IPS-11a (cell line): ENCODE data around the gene CCNB2.
"Not testable (repeated sequence)": the region's sequence is repeated elsewhere in the genome, so short reads cannot be mapped to it uniquely, and the experiment has no call there.

Source experiments
- H3K4me3 ChIP-seq: one replicate; pipeline ENCODE4 v1.5.1; 2013; ENCODE audit warnings: low read depth, low read length, control low read depth

CCNB2 gene

DNA sequence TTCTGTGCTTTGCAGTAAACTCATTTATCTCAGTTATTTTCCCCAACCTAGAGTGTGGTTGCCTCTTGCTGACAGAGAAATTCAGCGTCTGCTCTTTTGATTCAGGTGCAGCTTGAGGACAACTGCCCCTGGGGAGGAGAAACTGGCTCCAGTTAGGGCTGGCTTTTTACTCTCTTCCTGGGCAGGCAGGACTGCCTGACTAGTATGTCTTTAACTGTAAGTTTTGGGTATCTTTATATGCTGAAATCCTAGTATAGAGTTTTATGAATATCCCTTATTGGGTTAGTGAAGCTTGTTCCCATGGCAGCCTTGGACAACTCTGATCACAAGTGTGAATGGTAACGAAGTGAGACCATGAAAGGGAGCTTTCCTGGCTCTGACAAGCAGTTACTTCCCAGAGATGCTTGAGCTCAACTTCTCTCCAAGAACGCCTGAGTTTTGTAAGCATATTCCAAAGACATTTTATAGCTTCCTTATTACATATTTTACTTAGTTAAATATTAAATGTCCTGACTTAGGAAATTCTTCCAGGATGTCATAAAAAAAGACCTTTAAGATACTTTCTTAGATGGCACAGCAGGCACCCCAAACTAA is 27.1 kb downstream of the CCNB2 start:
- H3K4me3 ChIP-seq: no peak overlapping the region

DNA sequence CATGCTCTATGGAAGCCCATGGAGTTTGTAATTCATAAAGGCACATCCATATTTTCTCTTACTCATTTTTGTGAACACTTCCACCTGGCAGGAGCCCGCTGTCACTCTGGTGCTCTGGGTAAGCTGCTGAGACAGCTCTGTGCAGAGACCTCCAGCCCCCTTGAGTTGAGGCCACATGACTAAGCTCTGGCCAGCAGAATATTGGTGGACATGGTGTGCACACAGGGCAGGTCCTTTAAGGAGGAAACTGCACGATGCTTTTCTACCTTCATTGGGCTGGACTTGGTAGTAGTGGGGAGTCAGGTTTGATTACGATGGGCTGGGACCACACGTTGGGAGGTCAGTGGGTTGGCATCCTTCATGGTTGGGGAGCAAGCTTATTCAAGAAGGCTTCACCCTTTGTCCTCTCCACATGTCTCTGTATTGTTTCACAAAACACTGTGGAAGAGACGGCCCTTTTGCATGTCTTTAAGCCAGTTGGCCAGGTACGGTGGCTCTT is 29.0 kb downstream of the CCNB2 start:
- H3K4me3 ChIP-seq: no peak overlapping the region

DNA sequence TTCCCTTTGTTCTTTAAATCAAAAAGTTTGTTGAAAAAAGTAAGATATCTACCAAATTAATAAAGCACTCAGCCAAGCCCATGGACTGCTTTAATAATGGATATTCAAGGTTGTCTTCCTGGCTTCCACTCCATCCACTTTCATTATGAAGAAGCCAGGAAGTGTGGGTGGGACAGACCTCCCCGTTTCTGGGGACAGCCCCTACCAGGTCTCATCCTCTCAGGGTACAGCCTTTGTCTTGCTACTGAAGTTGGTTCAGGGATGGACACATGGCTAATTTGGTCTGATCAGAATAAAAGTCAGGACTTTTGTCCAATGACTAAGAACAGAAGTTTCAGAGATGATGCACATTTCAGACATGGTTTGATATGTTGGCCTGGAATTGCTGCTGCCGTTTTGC is 32.6 kb downstream of the CCNB2 start:
- H3K4me3 ChIP-seq: no peak overlapping the region

GRCh38 chr15:59138243-59138642 is 33.3 kb downstream of the CCNB2 start:
- no peak overlapping the region for H3K4me3 ChIP-seq

DNA sequence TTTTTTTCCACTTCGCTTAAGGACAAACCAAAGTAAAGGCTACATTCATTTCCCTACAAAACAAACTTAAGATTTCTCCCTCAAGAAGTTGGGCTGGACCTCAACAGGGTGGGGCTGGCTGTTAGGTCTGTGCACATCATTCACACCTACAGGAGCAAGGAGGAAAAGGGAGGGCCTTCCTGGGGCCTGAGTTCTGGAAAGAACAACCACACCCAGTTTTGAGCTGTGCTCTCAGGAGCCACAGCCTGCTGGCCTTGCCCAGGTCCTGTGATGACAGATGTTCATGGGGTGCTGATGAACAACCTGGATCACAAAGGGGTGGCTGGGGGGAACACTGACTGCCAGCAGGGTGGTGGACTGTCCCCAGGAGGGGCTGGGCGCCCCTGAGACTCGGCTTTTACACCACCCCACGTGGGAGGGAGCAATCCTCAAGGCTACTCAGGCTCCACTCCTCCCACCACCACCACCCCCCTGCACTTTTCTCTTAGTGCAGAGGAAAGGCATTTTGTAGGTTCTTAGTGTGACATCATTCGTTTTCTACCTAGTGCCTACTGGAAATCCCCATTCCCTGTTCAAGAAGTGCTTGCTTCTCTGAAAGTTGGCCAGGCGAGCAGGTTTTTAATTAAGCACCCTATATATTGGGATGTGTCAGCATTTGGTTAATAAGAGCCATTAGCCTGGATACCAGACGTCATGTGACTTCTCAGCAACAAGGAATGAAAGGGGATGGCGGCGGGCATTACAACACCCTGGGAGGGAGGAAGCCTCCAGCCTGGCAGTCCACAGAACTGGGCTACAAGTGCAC is 35.7 kb downstream of the CCNB2 start:
- H3K4me3 ChIP-seq: no peak overlapping the region

GRCh38 chr15:59143281-59143680 is 38.3 kb downstream of the CCNB2 start:
- no peak overlapping the region for H3K4me3 ChIP-seq

DNA sequence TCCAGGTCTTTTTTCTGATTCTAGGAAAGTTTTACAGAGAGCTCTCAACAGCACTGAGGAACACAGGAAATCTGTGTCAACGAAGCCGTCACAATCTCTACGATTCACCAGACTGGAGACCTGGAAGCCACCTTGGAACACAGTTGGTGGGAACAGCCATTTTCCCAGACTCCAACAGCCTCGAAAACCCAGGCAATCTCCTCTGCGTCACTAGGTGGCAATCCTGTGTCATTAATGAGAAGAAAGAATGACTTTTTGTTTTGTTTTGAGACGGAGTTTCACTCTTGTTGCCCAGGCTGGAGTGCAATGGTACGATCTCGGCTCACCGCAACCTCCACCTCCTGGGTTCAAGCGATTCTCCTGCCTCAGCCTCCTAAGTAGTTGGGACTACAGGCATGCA is 39.6 kb downstream of the CCNB2 start:
- H3K4me3 ChIP-seq: not testable (repeated sequence)

GRCh38 chr15:59147666-59148065 is 42.7 kb downstream of the CCNB2 start:
- no peak overlapping the region for H3K4me3 ChIP-seq

DNA sequence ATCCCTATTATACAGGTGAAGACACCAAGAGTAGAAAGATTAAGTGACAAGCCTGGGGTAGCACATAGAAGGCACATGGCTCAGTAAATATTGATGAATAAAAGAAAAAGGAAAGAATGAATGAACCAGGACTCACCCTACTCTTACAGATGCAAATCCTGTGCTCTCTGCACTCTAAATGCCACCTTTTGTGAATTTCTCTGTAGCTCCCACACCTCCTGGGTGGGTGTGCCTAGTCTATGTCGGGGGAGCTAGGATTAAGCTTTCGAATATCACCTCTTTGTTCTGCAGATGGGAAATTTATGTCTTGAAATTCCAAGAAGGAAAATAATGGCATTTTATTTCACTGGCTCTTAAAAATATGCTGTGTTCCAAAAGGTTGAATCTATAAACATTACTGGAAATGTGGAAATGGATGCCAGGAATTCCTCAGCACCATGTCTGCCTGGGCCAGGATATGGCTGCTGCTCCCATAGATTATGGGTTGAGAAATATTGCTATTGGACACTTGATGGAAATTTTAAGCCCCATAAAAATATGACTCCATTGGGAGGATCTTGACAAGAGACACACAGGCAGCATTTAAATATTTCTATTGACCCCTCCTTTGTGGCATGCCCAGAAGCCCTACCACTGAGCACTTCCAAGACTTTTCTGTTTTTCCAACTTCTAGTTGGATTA is 43.3 kb downstream of the CCNB2 start:
- no peak overlapping the region for H3K4me3 ChIP-seq

DNA sequence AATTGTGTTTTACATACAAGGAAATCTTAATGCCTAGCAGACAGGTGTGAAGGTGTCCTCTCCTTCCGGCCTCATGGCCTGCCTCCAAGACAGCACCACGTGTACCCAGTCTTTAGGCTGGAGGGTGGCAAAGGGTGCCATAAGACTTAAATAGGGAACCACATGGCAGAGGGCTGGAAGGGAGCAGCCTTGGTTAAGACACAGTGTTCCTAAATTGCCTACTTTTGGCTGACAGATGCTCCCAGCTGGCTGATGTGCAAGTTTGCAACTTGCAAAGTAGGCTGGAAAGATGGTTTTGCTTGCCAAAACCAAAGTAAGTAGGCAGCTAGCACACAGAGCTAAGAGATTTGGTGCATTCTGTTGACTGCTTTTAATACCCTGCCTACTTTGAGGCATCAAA is 45.2 kb downstream of the CCNB2 start:
- H3K4me3 ChIP-seq: no peak overlapping the region

DNA sequence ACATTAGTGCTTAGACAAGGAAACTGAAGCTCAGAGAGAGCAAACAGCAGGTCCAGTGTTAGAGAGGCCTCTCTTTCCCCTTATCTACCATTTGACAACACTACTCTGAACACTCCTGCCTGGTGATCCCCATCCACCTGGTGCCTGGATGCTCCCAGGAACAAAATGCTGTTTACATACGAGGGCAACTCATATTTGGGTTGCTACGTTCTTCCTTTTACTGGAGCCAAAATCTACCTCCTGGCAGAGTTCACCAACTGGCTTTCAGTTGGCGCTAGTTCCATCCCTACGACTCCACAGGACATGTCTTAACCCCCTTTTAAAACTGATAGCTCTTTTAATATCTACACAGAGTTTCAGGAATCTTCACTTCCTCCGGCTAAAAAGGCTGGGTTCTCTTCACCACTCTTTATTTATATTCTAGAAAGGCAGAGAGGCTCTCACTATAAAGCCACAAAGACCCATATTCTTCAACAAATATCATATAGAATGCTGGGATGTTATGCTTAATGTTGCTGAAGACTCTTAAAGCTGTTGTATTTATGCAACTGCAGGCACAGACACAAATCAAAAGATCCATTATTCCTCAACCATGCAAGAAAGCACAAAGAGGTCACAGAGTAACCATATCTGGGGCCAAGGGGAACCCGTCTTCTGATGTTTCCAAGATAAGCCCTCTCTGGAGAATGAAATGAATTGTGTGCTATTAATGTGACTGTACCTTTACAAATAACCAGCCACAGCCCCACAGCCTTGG is 47.9 kb downstream of the CCNB2 start:
- no peak overlapping the region for H3K4me3 ChIP-seq

GRCh38 chr15:59153466-59153865 is 48.5 kb downstream of the CCNB2 start:
- H3K4me3 ChIP-seq: no peak overlapping the region

- H3K4me3 ChIP-seq: no peak overlapping the region
Measured at GRCh38 chr15:59154243-59154642, 49.3 kb downstream of the CCNB2 start.

GRCh38 chr15:59155431-59155830 is 50.5 kb downstream of the CCNB2 start:
- H3K4me3 ChIP-seq: no peak overlapping the region

DNA sequence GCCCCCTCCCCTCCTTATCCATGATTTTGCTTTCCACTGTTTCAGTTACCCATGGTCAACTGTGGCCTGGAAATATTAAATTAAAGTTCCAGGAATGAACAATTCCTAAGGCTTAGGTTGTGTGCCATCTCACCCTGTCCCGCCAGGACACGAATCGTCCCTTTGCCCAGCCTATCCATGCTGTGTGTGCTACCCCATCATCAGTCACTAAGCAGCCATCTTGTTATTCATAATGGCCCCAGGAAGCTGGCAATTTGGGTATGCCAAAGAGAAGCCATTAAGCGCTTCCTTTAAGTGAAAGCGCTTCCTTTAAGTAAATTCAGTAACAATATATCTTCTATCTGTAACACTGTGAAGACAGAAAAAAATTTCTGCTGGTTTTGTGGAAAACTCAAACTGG is 52.5 kb downstream of the CCNB2 start:
- H3K4me3 ChIP-seq: no peak overlapping the region

DNA sequence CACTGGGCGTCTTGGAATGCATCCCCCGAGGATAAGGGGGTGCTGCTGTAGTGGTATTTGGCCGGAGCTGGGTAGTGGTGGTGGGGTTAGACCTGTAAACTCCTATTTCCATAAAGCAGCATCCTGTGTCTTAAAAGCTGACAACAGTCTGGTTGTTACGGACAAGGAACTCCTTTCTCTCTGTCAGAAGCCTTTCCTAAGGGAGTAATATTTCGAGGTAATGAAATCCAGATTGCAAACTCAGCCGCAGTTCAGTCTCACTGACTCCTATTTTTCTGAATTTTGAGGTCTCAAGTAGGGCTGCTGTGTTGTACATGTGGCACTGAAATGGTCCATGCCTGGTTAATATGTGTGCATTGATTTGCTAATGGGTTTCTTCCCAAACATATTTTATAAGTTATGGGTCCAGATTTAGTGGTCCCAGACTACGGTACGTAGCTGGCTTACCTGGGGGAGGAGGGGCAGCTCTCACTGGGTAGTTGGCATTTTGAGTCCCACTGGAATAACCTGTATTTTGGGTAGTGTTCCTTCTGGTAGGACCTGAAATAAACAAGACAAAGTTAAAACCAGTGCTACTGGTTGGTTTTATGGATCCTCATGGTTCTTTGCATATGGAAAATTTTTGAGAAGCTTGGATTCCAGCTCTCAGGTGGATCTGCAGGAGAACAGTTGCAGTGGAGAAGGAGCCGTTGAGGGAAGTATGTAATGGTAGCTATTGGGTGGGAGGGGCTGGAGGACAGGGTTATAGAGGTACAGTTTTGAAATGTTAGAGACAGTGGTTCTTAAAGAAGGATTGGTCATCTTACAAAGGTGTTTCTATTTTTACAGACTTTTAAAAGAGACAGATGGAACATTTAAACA is 53.1 kb downstream of the CCNB2 start:
- H3K4me3 ChIP-seq: no peak overlapping the region

GRCh38 chr15:59158701-59159034 is 53.7 kb downstream of the CCNB2 start:
- H3K4me3 ChIP-seq: no peak overlapping the region

DNA sequence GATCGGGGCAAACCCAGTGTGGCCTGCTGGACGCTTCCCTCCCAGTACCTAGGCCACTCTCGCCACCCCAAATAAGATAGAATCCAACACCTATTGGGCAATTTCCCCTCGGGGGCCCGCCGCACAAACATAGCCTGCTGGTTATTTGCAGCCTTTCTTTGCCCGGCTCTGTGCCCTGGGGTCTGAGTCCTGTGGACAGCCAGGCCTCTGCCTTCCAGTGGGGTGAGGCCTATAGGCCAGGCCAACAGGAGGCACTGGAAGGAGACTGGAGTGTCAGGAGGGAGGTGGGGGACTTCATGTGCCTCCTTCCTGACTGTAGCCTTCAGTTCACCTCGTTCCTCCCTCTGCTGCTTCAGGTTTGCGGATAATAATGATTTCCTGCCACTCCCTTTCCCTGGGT is 54.3 kb downstream of the CCNB2 start:
- H3K4me3 ChIP-seq: no peak overlapping the region

DNA sequence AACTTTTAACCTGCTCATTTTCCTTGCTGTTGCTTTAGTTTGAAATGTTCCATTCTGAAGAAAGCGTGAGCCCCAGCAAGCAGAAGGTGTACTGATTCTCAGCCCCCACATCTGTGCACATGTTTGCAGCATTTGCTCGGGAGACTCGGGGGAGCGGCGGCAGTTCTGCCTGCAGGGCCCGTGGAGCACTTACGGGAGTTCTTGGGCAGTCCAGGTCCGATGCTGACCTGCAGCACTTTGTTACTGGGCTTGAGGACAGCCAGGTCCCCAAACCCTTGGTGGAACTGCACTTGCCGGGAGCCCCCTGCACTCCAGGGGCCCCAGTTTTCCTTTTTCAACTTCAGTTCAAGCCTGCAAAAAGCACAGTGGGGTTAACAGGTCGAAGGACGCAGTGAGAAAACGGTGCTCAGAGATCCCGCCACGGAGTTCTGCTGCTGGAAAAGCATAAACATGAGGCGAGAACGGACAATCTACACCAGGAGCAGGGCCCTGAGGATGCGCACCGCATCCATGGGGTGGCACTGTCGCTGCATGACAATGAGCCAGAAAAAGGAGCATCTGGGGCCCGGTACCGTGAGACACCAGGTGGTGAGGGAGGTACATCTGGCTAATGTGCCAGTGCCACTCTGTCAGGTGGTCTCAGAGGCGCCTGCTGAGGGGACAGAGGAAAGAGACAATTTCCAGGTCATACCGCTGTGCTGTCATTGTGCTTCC is 56.1 kb downstream of the CCNB2 start:
- no peak overlapping the region for H3K4me3 ChIP-seq

DNA sequence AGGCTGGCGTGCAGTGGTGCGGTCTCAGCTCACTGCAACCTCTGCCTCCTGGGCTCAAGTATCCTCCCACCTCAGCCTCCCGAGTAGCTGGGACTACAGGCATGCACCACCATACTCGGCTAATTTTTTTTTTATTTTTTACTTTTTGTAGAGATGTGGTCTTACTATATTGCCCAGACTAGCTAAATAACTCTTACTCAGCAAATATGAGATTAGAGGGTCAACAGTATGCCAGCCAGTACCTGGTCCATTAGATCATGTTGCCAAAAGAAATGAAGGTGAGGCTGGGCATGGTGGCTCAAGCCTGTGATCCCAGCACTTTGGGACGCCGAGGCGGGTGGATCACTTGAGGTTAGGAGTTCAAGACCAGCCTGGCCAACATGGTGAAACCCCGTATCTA is 57.1 kb downstream of the CCNB2 start:
- H3K4me3 ChIP-seq: not testable (repeated sequence)
